Neural progenitor cell (in vitro differentiated cells): ENCODE results near the gene FARS2. TPM values are rescaled to one million over a fixed set of nuclear protein-coding genes. Genes with fewer than 3 reads are reported as not detected.

Experiments
- DNase-seq: peaks from one replicate; pipeline ENCODE4 v3.0.0-alpha.2; 2016; ENCODE audit warnings: low spot score
- H2AFZ ChIP-seq: fragments of 200-600 bp; sonication (generic); replicated peaks from 2 replicates; pipeline ENCODE4 v1.6.1; 2016; ENCODE audit warnings: antibody characterized with exemption
- H3F3A ChIP-seq: fragments of 200-600 bp; sonication (generic); 2 replicates; pipeline ENCODE4 v1.6.1; 2016; ENCODE audit warnings: antibody characterized with exemption, low read depth
- H3K27ac ChIP-seq: fragments of 200-600 bp; sonication (generic); 2 replicates; pipeline ENCODE4 v1.5.1; 2016; ENCODE audit warnings: mild to moderate bottlenecking
- H3K27me3 ChIP-seq: fragments of 200-600 bp; sonication (generic); 2 replicates; pipeline ENCODE4 v1.6.1; 2016; ENCODE audit warnings: mild to moderate bottlenecking, moderate library complexity
- H3K36me3 ChIP-seq: fragments of 200-600 bp; sonication (generic); 2 replicates; pipeline ENCODE4 v1.5.1; 2016
- H3K4me1 ChIP-seq: fragments of 200-600 bp; sonication (generic); 2 replicates; pipeline ENCODE4 v1.6.1; 2016; ENCODE audit warnings: mixed run types
- H3K4me2 ChIP-seq: fragments of 200-600 bp; sonication (generic); 2 replicates; pipeline ENCODE4 v1.6.1; 2016
- H3K4me3 ChIP-seq: fragments of 200-600 bp; sonication (generic); 2 replicates; pipeline ENCODE4 v1.5.1; 2016
- H3K79me2 ChIP-seq: fragments of 200-600 bp; sonication (generic); 2 replicates; pipeline ENCODE4 v1.6.1; 2016; ENCODE audit warnings: low read depth
- H3K9ac ChIP-seq: fragments of 200-600 bp; sonication (generic); 2 replicates; pipeline ENCODE4 v1.6.1; 2016
- H3K9me3 ChIP-seq: fragments of 200-600 bp; sonication (generic); 2 replicates; pipeline ENCODE4 v1.5.1; 2016; ENCODE audit warnings: low read depth
- H4K20me1 ChIP-seq: fragments of 200-600 bp; sonication (generic); 2 replicates; pipeline ENCODE4 v1.6.1; 2016; ENCODE audit warnings: low read depth
- H3K27ac Mint-ChIP-seq: 3 replicates; pipeline ENCODE4 v1.8.0; 2021; ENCODE audit warnings: mixed read lengths
- H3K27me3 Mint-ChIP-seq: 2 replicates; pipeline ENCODE4 v1.8.0; 2022; ENCODE audit warnings: low read depth, mild to moderate bottlenecking, inconsistent platforms, moderate library complexity, mixed read lengths; ENCODE audit not compliant: insufficient read depth
- H3K36me3 Mint-ChIP-seq: 3 replicates; pipeline ENCODE4 v1.8.0; 2021; ENCODE audit warnings: mixed read lengths
- H3K4me1 Mint-ChIP-seq: 3 replicates; pipeline ENCODE4 v1.8.0; 2021; ENCODE audit warnings: mixed read lengths
- H3K4me3 Mint-ChIP-seq: 3 replicates; pipeline ENCODE4 v1.8.0; 2021; ENCODE audit warnings: mild to moderate bottlenecking, moderate library complexity, mixed read lengths
- H3K9me3 Mint-ChIP-seq: 3 replicates; pipeline ENCODE4 v1.8.0; 2020; ENCODE audit warnings: mixed read lengths
- CTCF ChIP-seq: fragments of 200-600 bp; sonication (generic); IDR thresholded peaks from 2 replicates; pipeline ENCODE4 v1.5.1; 2017; ENCODE audit warnings: antibody characterized with exemption, mild to moderate bottlenecking
- EZH2 ChIP-seq: fragments of 200-600 bp; sonication (generic); IDR thresholded peaks from 2 replicates; pipeline ENCODE4 v1.6.1; 2017; ENCODE audit warnings: antibody characterized with exemption, mild to moderate bottlenecking, moderate library complexity
- EZH2phosphoT487 ChIP-seq: fragments of 200-600 bp; sonication (generic); IDR thresholded peaks from 2 replicates; pipeline ENCODE4 v1.6.1; 2017; ENCODE audit warnings: antibody characterized with exemption
- total RNA-seq: library from RNA; depleted of rRNA; stranded (reverse); fragments of >200 nt; gene quantifications from 2 replicates; pipeline ENCODE4 v1.2.3, GENCODE V29; 2015; ENCODE audit warnings: low replicate concordance

The FARS2 gene
- total RNA-seq, 1 donor from 2014 or later = 10.8 TPM

DNA sequence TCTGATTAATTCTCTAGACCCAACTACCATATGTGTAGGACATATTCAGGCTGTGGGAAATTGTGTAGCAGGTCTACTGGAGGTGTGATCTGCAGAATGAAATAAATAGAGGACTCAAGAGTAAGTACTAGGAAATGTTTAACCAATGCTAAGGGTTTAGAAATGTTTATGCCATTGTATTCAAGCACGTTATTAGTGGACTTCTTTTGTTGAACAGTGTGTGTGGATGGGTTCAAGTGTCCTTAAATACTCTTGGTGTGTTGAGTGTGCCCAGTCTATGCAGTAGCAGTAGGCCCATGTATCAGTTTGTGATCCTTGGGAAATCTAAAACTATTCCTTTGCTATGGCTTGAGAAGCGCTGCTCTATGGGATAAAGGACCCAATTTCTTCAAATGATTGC, 112.1 kb downstream of the FARS2 start:
- no peak overlapping the region for H3K4me3 Mint-ChIP-seq
- peaks cover 17% of the 10 kb centered on the region for H3K4me1 ChIP-seq
- H3F3A ChIP-seq = peaks cover 14% of the 10 kb centered on the region
- no peak overlapping the region for H3K27ac ChIP-seq
- no peak overlapping the region for H2AFZ ChIP-seq
- H3K27ac Mint-ChIP-seq = no peak overlapping the region
- no peaks in the 10 kb centered on the region for H3K27me3 ChIP-seq
- H3K9me3 ChIP-seq = no peaks in the 10 kb centered on the region
- no peak overlapping the region for H3K4me3 ChIP-seq
- no peaks in the 10 kb centered on the region for H3K27me3 Mint-ChIP-seq
- H3K36me3 ChIP-seq = no peaks in the 10 kb centered on the region
- no peaks in the 10 kb centered on the region for H3K79me2 ChIP-seq
- no peak overlapping the region for H3K4me2 ChIP-seq
- no peak overlapping the region for H3K9ac ChIP-seq
- no peak for TF ChIP-seq CTCF
- TF ChIP-seq EZH2phosphoT487 = no peak
- TF ChIP-seq EZH2 = no peak
- no peaks in the 10 kb centered on the region for H3K9me3 Mint-ChIP-seq
- no peak for DNase-seq
- H3K36me3 Mint-ChIP-seq = peaks cover 5% of the 10 kb centered on the region
- H4K20me1 ChIP-seq = no peaks in the 10 kb centered on the region
- peaks cover 9% of the 10 kb centered on the region for H3K4me1 Mint-ChIP-seq

GRCh38 chr6:5378331-5378730, 117.0 kb downstream of the FARS2 start:
- no peaks in the 10 kb centered on the region for H4K20me1 ChIP-seq
- peak overlapping the region; percentile 80 for H3K27ac ChIP-seq
- peak; percentile 65 for DNase-seq
- Mint-ChIP-seq H3K4me3 (peak overlapping the region; percentile 6), H3K27me3 (no peaks in the 10 kb centered on the region), H3K36me3 (peaks cover 5% of the 10 kb centered on the region), H3K4me1 (peaks cover 19% of the 10 kb centered on the region), H3K9me3 (peaks cover 10% of the 10 kb centered on the region), H3K27ac (no peak overlapping the region)
- H3K4me1 ChIP-seq = peaks cover 25% of the 10 kb centered on the region
- H3K9ac ChIP-seq = no peak overlapping the region
- H3K4me3 ChIP-seq = peak overlapping the region; percentile 24
- peaks cover 28% of the 10 kb centered on the region for H3F3A ChIP-seq
- no peak for TF ChIP-seq EZH2
- TF ChIP-seq EZH2phosphoT487 = no peak
- TF ChIP-seq CTCF = no peak
- no peaks in the 10 kb centered on the region for H3K27me3 ChIP-seq
- peak overlapping the region; percentile 71 for H3K4me2 ChIP-seq
- no peaks in the 10 kb centered on the region for H3K9me3 ChIP-seq
- H2AFZ ChIP-seq = no peak overlapping the region
- no peaks in the 10 kb centered on the region for H3K36me3 ChIP-seq
- H3K79me2 ChIP-seq = no peaks in the 10 kb centered on the region

GRCh38 chr6:5379647-5380242, 118.4 kb downstream of the FARS2 start:
- Histone ChIP-seq H4K20me1 (no peaks in the 10 kb centered on the region), H2AFZ (no peak overlapping the region), H3K36me3 (no peaks in the 10 kb centered on the region), H3K9ac (no peak overlapping the region), H3K9me3 (no peaks in the 10 kb centered on the region), H3K4me1 (peaks cover 31% of the 10 kb centered on the region), H3K4me3 (no peak overlapping the region), H3K27me3 (no peaks in the 10 kb centered on the region), H3K4me2 (no peak overlapping the region), H3K27ac (no peak overlapping the region), H3K79me2 (no peaks in the 10 kb centered on the region), H3F3A (peaks cover 28% of the 10 kb centered on the region)
- DNase-seq = peak; percentile 42
- Mint-ChIP-seq H3K36me3 (peaks cover 8% of the 10 kb centered on the region), H3K27ac (no peak overlapping the region), H3K4me1 (peaks cover 25% of the 10 kb centered on the region), H3K9me3 (peaks cover 10% of the 10 kb centered on the region), H3K27me3 (no peaks in the 10 kb centered on the region), H3K4me3 (no peak overlapping the region)
- TF ChIP-seq CTCF = peak; percentile 61
- no peak for TF ChIP-seq EZH2
